Karpas-422 (cell line): Measurements from ENCODE around the gene LMX1A. TPM values are rescaled to one million over a fixed set of nuclear protein-coding genes. Genes with fewer than 3 reads are reported as not detected.

Source experiments
- DNase-seq: peaks from one replicate; pipeline ENCODE4 v3.0.0-alpha.2; 2015
- H2AFZ ChIP-seq: fragments of 200-600 bp; sonication (generic); 2 replicates; pipeline ENCODE4 v1.6.1; 2014; ENCODE audit warnings: antibody characterized with exemption, low read length, mixed read lengths
- H3K27ac ChIP-seq: fragments of 200-600 bp; sonication (generic); 2 replicates; pipeline ENCODE4 v1.5.1; 2014; ENCODE audit warnings: mild to moderate bottlenecking, low read length, moderate library complexity
- H3K27me3 ChIP-seq: fragments of 200-600 bp; sonication (generic); 2 replicates; pipeline ENCODE4 v1.6.1; 2014; ENCODE audit warnings: low read length, mixed read lengths
- H3K36me3 ChIP-seq: fragments of 200-600 bp; sonication (generic); 2 replicates; pipeline ENCODE4 v1.6.1; 2014; ENCODE audit warnings: low read length, mixed read lengths; ENCODE audit not compliant: insufficient read depth
- H3K4me1 ChIP-seq: fragments of 200-600 bp; sonication (generic); 2 replicates; pipeline ENCODE4 v1.6.1; 2014; ENCODE audit warnings: mild to moderate bottlenecking, low read length, mixed read lengths
- H3K4me2 ChIP-seq: fragments of 200-600 bp; sonication (generic); 2 replicates; pipeline ENCODE4 v1.6.1; 2014; ENCODE audit warnings: low read length, low read depth, mild to moderate bottlenecking; ENCODE audit not compliant: poor library complexity, severe bottlenecking
- H3K4me3 ChIP-seq: fragments of 200-600 bp; sonication (generic); 2 replicates; pipeline ENCODE4 v1.5.1; 2014; ENCODE audit warnings: mild to moderate bottlenecking, antibody characterized with exemption, low read length, mixed read lengths
- H3K79me2 ChIP-seq: fragments of 200-600 bp; sonication (generic); 2 replicates; pipeline ENCODE4 v1.6.1; 2014; ENCODE audit warnings: mild to moderate bottlenecking, low read length, mixed read lengths
- H3K9ac ChIP-seq: fragments of 200-600 bp; sonication (generic); 2 replicates; pipeline ENCODE4 v1.6.0; 2014; ENCODE audit warnings: low read length
- H3K9me2 ChIP-seq: fragments of 200-600 bp; sonication (generic), shearing (Covaris generic); replicated peaks from 2 replicates; pipeline ENCODE4 v1.6.0; 2014; ENCODE audit warnings: mild to moderate bottlenecking, low read length, moderate library complexity; ENCODE audit not compliant: insufficient read depth
- H3K9me3 ChIP-seq: fragments of 300-700, 200-600 bp; sonication (generic); 2 replicates; pipeline ENCODE4 v1.6.1; 2014; ENCODE audit warnings: low read length, mixed read lengths
- H4K20me1 ChIP-seq: fragments of 200-600 bp; sonication (generic); 2 replicates; pipeline ENCODE4 v1.6.1; 2014; ENCODE audit warnings: mild to moderate bottlenecking, antibody characterized with exemption, low read length, low read depth; ENCODE audit not compliant: insufficient read depth
- total RNA-seq: library from RNA; depleted of rRNA; stranded (reverse); fragments of >200 nt; shearing (Covaris generic); gene quantifications from 2 replicates; pipeline ENCODE4 v1.2.3, GENCODE V29; 2014; ENCODE audit warnings: low replicate concordance

Gene LMX1A
- total RNA-seq, 1 experiment from 2014 or later = not detected

DNA sequence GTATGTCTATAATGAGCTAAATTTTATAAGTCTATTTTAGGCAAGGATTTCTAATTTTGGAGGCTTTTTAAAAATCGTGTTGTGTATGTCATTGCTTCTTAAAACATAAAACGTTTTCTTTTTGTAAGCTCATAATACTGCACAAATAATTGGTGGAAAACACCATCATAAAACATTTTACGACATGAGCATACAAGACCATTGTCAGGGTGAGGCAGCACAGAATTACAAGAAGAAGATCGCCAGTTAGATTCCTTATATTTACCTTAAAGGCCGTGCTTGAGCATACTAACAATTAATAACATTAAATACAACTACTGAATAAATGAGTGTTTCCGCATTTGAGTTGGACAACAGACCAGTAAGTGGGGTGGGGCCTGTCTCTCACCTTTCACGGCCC, 19.1 kb upstream of the LMX1A start:
- no peaks in the 10 kb centered on the region for H3K9me3 ChIP-seq
- no peaks in the 10 kb centered on the region for H3K4me1 ChIP-seq
- no peaks in the 10 kb centered on the region for H3K79me2 ChIP-seq
- no peaks in the 10 kb centered on the region for H3K9me2 ChIP-seq
- H4K20me1 ChIP-seq = no peaks in the 10 kb centered on the region
- H3K27me3 ChIP-seq = no peaks in the 10 kb centered on the region
- no peak overlapping the region for H3K4me3 ChIP-seq
- no peak for DNase-seq
- H2AFZ ChIP-seq = no peak overlapping the region
- H3K27ac ChIP-seq = no peak overlapping the region
- H3K36me3 ChIP-seq = no peaks in the 10 kb centered on the region
- no peak overlapping the region for H3K9ac ChIP-seq
- no peak overlapping the region for H3K4me2 ChIP-seq

DNA sequence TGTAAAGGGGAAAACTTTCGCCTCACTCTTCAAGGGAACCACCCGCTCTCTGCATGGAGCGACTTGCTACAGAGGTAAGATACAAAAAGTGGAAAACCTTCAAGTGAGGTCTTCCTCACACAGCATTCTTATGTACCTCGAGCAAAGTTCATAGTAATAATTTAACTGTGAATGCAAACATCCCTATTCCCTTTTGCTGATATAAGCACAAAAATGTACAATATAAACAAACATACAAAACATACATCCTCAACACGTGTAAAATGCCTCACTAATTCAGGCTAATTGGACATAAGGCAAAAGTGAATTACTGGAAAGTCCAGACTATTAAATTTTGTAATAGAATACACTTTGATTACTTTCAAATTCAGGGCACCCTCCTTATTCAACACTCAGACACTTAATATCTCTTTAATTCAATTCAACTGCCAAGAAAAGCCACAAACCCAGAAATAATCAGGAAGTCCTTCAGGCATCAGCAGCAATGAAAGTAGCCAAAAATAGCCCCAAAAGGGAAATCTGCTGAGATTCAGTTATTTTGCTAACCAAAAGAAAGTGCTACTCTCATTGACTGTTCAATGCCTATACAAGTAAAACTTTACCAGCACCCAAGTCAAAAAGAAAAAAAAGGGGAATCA, 15.2 kb upstream of the LMX1A start:
- Histone ChIP-seq H3K36me3 (no peaks in the 10 kb centered on the region), H3K9ac (no peak overlapping the region), H3K9me3 (no peaks in the 10 kb centered on the region), H3K27ac (no peak overlapping the region), H2AFZ (no peak overlapping the region), H3K9me2 (no peaks in the 10 kb centered on the region), H3K4me1 (no peaks in the 10 kb centered on the region), H3K4me2 (no peak overlapping the region), H3K4me3 (no peak overlapping the region), H3K79me2 (no peaks in the 10 kb centered on the region), H4K20me1 (no peaks in the 10 kb centered on the region), H3K27me3 (no peaks in the 10 kb centered on the region)
- no peak for DNase-seq

GRCh38 chr1:165369255-165369848, 12.8 kb upstream of the LMX1A start:
- Histone ChIP-seq H2AFZ (no peak overlapping the region), H3K27me3 (no peaks in the 10 kb centered on the region), H3K4me1 (no peaks in the 10 kb centered on the region), H3K9ac (no peak overlapping the region), H3K79me2 (no peaks in the 10 kb centered on the region), H4K20me1 (no peaks in the 10 kb centered on the region), H3K9me3 (no peaks in the 10 kb centered on the region), H3K4me2 (no peak overlapping the region), H3K27ac (no peak overlapping the region), H3K36me3 (no peaks in the 10 kb centered on the region), H3K9me2 (no peaks in the 10 kb centered on the region), H3K4me3 (no peak overlapping the region)
- peak; percentile 73 for DNase-seq

DNA sequence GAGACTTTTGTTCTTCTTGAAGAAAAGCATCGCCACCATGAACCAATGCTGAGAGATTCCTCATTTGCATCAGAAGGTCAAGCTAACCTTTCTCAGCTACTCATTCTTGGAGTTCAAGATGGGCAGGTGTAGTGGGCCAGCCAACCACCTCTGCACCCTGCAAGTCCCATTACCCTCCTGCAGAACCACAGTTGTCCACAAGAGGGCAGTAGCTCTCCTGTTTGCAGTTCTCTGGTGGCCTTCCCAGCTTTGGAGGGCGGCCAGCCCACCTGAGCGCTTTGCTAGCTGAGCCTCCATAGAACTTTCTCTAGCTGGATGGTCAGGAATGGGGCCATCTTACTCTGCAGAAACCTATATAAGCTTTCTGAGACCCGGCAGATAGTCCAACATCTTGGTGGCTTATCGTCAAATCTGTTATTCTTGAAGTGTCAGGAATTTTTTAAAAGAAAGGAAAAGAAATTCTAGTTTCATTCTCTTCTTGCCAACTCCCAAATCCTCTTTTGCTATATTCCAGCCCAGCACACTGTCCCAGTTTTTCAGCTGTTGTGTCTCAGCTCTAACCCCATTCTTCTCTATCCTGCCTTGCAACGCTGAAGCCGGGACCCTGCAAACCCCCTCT, 11.0 kb upstream of the LMX1A start:
- Histone ChIP-seq H3K9me2 (no peaks in the 10 kb centered on the region), H3K9ac (no peak overlapping the region), H3K4me1 (no peaks in the 10 kb centered on the region), H3K4me2 (no peak overlapping the region), H3K36me3 (no peaks in the 10 kb centered on the region), H4K20me1 (no peaks in the 10 kb centered on the region), H3K27ac (no peak overlapping the region), H3K27me3 (no peaks in the 10 kb centered on the region), H3K9me3 (no peaks in the 10 kb centered on the region), H2AFZ (no peak overlapping the region), H3K4me3 (no peak overlapping the region), H3K79me2 (no peaks in the 10 kb centered on the region)
- peak; percentile 90 for DNase-seq

- H4K20me1 ChIP-seq = no peaks in the 10 kb centered on the region
- H3K79me2 ChIP-seq = no peaks in the 10 kb centered on the region
- no peak overlapping the region for H2AFZ ChIP-seq
- no peak overlapping the region for H3K27ac ChIP-seq
- H3K9ac ChIP-seq = no peak overlapping the region
- no peak overlapping the region for H3K4me2 ChIP-seq
- no peaks in the 10 kb centered on the region for H3K9me2 ChIP-seq
- no peaks in the 10 kb centered on the region for H3K36me3 ChIP-seq
- DNase-seq = no peak
- H3K4me3 ChIP-seq = no peak overlapping the region
- no peaks in the 10 kb centered on the region for H3K9me3 ChIP-seq
- no peaks in the 10 kb centered on the region for H3K27me3 ChIP-seq
- H3K4me1 ChIP-seq = no peaks in the 10 kb centered on the region
Observed at GRCh38 chr1:165365341-165365740, 8.8 kb upstream of the LMX1A start.

GRCh38 chr1:165364568-165365133, 8.1 kb upstream of the LMX1A start:
- Histone ChIP-seq H3K9me2 (no peaks in the 10 kb centered on the region), H3K27ac (no peak overlapping the region), H3K79me2 (no peaks in the 10 kb centered on the region), H2AFZ (no peak overlapping the region), H3K9me3 (no peaks in the 10 kb centered on the region), H3K4me1 (no peaks in the 10 kb centered on the region), H4K20me1 (no peaks in the 10 kb centered on the region), H3K36me3 (no peaks in the 10 kb centered on the region), H3K9ac (no peak overlapping the region), H3K4me2 (no peak overlapping the region), H3K27me3 (no peaks in the 10 kb centered on the region), H3K4me3 (no peak overlapping the region)
- no peak for DNase-seq

DNA sequence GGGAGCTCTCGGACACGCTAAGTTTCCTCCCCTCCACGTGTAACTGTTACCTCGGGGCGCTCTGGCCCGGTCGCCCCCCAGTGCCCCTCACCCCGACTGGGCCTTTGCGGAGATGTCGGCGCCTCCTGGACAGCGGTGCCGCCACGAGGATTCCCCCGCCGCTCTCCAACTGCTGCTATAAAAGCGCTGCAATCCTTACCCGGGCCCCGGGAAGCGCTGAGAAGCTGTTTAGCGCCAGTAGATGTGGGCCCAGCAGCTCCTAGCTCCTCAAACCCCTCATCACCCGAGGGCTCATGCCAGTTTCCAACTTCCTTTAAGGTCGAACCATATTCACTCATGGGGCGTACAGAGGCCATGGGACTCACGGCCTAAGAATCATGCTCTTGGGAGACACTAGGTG, 361 bp upstream of the LMX1A start:
- no peak overlapping the region for H2AFZ ChIP-seq
- no peaks in the 10 kb centered on the region for H3K36me3 ChIP-seq
- DNase-seq = no peak
- H3K27ac ChIP-seq = no peak overlapping the region
- no peaks in the 10 kb centered on the region for H3K9me3 ChIP-seq
- H3K4me1 ChIP-seq = no peaks in the 10 kb centered on the region
- no peaks in the 10 kb centered on the region for H3K79me2 ChIP-seq
- H3K9ac ChIP-seq = no peak overlapping the region
- H3K4me3 ChIP-seq = no peak overlapping the region
- no peaks in the 10 kb centered on the region for H3K9me2 ChIP-seq
- H4K20me1 ChIP-seq = no peaks in the 10 kb centered on the region
- H3K27me3 ChIP-seq = no peaks in the 10 kb centered on the region
- no peak overlapping the region for H3K4me2 ChIP-seq

DNA sequence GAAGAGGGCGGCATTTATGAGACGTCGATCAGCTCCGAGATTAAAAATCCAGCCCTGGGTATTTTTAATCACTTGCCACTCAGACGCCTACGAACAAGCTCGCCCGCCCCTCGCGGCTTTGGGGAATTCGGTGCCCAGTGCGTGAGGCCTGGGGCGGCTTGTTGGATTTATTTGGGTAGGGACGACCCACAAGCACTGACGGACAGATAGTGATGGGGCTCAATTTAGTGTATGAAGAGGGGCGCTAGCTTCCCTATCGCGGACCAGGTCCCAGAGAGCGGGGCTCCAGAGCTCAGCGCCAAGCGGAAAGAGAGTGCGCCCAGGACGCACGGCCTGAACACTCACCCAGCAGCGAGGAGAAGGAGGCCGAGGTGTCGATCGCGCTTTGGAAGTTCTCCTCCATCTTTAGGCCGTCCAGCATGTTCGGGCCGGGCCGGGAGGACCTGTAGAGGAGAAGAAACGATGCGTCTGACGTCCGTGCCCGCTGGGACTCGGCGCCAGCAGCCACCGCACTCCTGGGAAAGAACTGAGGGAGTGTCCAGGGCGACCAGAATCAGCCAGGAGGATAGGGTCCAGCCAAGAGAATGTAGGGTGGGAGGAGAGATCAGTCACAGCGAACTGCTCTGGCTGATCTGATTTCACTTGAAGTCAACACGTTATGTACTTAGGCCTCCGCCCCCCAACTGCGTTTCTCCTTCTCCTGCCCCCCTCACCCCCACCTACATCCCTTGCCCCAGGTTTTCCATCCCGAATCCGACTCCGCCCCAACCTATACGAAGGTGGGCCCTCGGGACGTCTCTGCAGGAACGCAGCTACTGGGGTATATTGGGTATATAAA, 1.2 kb downstream of the LMX1A start:
- H4K20me1 ChIP-seq = no peaks in the 10 kb centered on the region
- H3K9me3 ChIP-seq = no peaks in the 10 kb centered on the region
- no peaks in the 10 kb centered on the region for H3K36me3 ChIP-seq
- no peaks in the 10 kb centered on the region for H3K79me2 ChIP-seq
- no peak overlapping the region for H3K27ac ChIP-seq
- H3K4me1 ChIP-seq = no peaks in the 10 kb centered on the region
- DNase-seq = no peak
- H2AFZ ChIP-seq = no peak overlapping the region
- no peaks in the 10 kb centered on the region for H3K27me3 ChIP-seq
- no peak overlapping the region for H3K9ac ChIP-seq
- no peaks in the 10 kb centered on the region for H3K9me2 ChIP-seq
- H3K4me2 ChIP-seq = no peak overlapping the region
- no peak overlapping the region for H3K4me3 ChIP-seq
